Measurements from ENCODE around the gene CIAO2A. TPM values are rescaled to one million over a fixed set of nuclear protein-coding genes. Genes with fewer than 3 reads are reported as not detected.
A peak's percentile ranks its signal among the peaks of the same experiment; 100 is the strongest.
"Not testable (repeated sequence)": the region's sequence is repeated elsewhere in the genome, so short reads cannot be mapped to it uniquely, and the experiment has no call there.

Gene CIAO2A
- total RNA-seq, 2 donors from 2014 or later = 49.1 to 55.2 TPM

GRCh38 chr15:64117759-64118487 lies 24.3 kb upstream of the CIAO2A start:
- DNase-seq (no peak), ATAC-seq (no peak)
- intact Hi-C loops (cut with DNase I) = no loop called here

- no peak for DNase-seq
- peak in 1 of 2 donors; percentile 17 for ATAC-seq
- intact Hi-C loops (cut with DNase I) = no loop called here
These were observed 19.3 kb upstream of the CIAO2A start for GRCh38 chr15:64112904-64113303.

- ATAC-seq = peak; percentile 44 to 58
- intact Hi-C loops (cut with DNase I) = no loop called here
- DNase-seq = no peak
These were observed 18.6 kb upstream of the CIAO2A start for GRCh38 chr15:64112073-64112772.

- DNase-seq = no peak
- intact Hi-C loops (cut with DNase I) = no loop called here
- ATAC-seq = no peak
These were observed 18.0 kb upstream of the CIAO2A start for GRCh38 chr15:64111679-64112050.

GRCh38 chr15:64110950-64111678 lies 17.5 kb upstream of the CIAO2A start:
- DNase-seq = no peak
- no peak for ATAC-seq
- intact Hi-C loops (cut with DNase I) = no loop called here

GRCh38 chr15:64110108-64110701 lies 16.6 kb upstream of the CIAO2A start:
- not testable (repeated sequence) for DNase-seq
- peak in 1 of 2 donors; percentile 18 for ATAC-seq

GRCh38 chr15:64107337-64107736 lies 13.7 kb upstream of the CIAO2A start:
- no peak for DNase-seq
- intact Hi-C loops (cut with DNase I) = no loop called here
- no peak for ATAC-seq

More at GRCh38 chr15:64110108-64110701, 16.6 kb upstream of the CIAO2A start:
- intact Hi-C loops (cut with DNase I) = not testable (repeated sequence)

- intact Hi-C loops (cut with DNase I) = no loop called here
- DNase-seq (no peak), ATAC-seq (peak; percentile 76 to 81)
These were observed 11.6 kb upstream of the CIAO2A start for GRCh38 chr15:64105113-64105704.

GRCh38 chr15:64102497-64102896 lies 8.9 kb upstream of the CIAO2A start:
- intact Hi-C loops (cut with DNase I) = no loop called here
- ATAC-seq (no peak), DNase-seq (no peak)

GRCh38 chr15:64100958-64101357 lies 7.3 kb upstream of the CIAO2A start:
- intact Hi-C loops (cut with DNase I) = no loop called here
- no peak for ATAC-seq
- no peak for DNase-seq

- ATAC-seq (no peak), DNase-seq (no peak)
- intact Hi-C loops (cut with DNase I) = loop anchor here in 1 of 2 donors (10.0 kb wide), 1 partner anchor 55 kb away; the partner anchor contains the start of gene SNX22
These were observed 5.7 kb upstream of the CIAO2A start for GRCh38 chr15:64099379-64099778.

- intact Hi-C loops (cut with DNase I) = loop anchor here in 1 of 2 donors (10.0 kb wide), 1 partner anchor 58 kb away; the partner anchor contains the start of gene SNX22
- ATAC-seq = no peak
- DNase-seq = no peak
These were observed 3.2 kb upstream of the CIAO2A start for GRCh38 chr15:64096668-64097384.

- intact Hi-C loops (cut with DNase I) = loop anchor here (2.0 to 10.0 kb wide), 2 partner anchors 55 to 59 kb away; partner anchors contain the start of gene SNX22 (in 2 of the 2)
- ATAC-seq (peak; percentile 86 to 90), DNase-seq (peak; percentile 94)
These were observed 2.4 kb upstream of the CIAO2A start, which contains the start of gene SNX1 for GRCh38 chr15:64095795-64096667. TSS of gene SNX1 (plus strand) at chr15:64095982. CDS start at chr15:64096014, 32 bp downstream.

- DNase-seq (no peak), ATAC-seq (no peak)
- intact Hi-C loops (cut with DNase I) = loop anchor here (2.0 to 10.0 kb wide), 2 partner anchors 55 to 59 kb away; partner anchors contain the start of gene SNX22 (in 2 of the 2)
These were observed 1.8 kb upstream of the CIAO2A start for GRCh38 chr15:64095431-64095794.

- intact Hi-C loops (cut with DNase I) = loop anchor here in 1 of 2 donors (10.0 kb wide), 1 partner anchor 62 kb away; the partner anchor contains the start of gene SNX22
- ATAC-seq (peak; percentile 12 to 20), DNase-seq (peak; percentile 58)
These were observed 593 bp downstream of the CIAO2A start for GRCh38 chr15:64092864-64093626.

GRCh38 chr15:64092075-64092820 lies 1.4 kb downstream of the CIAO2A start:
- no peak for ATAC-seq
- intact Hi-C loops (cut with DNase I) = loop anchor here in 1 of 2 donors (10.0 kb wide), 1 partner anchor 63 kb away; the partner anchor contains the start of gene SNX22
- DNase-seq = no peak
